ENCODE measurements around the gene ACTG1.

ACTG1 gene

DNA sequence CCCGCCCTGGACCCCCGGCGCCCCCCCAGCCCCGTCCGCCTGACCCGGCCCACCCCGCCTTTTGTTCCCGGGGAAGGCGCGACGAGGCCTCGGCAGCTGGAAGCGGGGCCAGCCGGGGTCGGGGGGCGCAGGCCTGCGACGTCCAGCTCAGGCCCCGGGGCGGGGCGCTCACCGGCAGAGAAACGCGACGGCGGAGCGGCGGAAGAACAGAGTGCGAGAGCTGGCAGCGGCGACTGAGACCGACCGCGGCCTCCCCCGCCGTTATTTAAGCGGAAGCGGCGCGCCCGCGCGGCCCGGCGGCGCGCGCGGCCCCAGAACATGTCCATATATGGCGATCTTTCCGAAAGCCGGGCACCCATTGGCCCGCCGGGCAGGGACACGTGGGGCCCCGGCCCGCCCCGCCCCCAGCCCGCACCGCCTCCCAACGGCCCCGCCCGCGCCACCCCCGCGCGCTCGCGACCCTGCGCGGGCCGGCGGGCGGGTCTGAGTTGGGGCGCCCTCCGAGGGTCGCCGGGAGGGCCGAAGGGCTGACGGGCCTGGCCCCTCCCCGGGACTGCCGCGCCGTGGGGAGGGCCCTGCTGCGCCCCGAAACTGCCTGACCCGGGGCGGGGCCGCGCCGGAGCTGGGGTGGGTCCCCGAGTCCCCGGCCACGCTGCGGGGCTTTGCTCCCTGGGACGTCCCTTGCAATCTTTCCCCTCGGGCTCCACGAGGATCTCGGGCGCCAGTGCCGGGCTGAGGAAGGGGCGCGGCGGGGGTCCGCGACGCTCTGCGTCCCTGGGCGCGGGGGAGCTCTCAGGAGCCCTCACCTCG, at the start of gene ACTG1:
Gene ACTG1 (minus strand): TSS at position 238 of the 810 bp plus-strand sequence. CDS start 445 bp downstream, outside the sequence.
- peak; percentile 90 for DNase-seq

GRCh38 chr17:81561494-81561885, 48.9 kb upstream of the ACTG1 start:
- no peak for DNase-seq

DNA sequence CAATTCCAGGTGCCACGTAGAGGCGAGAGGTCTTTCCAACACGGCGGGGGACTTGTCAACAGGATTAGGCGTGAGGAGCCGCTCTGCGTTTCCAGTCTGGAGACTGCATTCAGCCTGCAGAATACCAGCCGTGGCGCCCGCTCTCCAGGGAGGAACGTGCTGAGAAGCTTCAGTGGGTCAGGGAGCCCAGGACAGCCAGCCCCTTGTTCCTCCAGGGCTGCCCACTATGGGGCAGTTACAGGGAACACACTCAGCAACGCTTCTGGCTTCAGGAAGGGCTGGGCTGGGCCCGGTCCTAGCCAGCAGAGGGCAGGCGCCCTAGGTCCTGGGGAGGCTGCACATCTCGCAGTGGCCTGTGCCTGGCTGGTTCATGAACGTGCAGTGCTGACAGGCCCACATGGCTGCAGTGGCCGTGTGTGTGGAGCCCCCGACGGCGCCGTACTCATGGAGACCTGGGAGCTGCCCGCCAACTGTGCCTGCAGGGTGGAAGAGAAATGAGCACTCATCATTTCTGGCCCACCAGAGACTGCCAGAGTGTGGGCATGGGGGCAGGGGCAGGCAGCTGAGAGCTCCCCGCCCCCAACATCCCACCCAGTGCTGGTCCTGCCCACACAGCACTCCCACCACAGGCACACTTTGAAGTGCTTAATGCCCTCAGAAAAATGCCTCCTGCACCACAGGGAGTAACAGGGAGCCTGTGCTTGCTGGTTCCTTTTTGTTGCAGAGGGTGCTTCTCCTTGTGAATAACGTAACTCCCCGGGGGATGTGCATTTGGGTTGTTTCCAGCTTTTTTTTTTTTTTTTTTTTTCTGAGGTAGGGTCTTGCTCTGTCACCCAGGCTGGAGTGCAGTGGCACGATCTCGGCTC, 46.6 kb upstream of the ACTG1 start:
- DNase-seq: no peak

DNA sequence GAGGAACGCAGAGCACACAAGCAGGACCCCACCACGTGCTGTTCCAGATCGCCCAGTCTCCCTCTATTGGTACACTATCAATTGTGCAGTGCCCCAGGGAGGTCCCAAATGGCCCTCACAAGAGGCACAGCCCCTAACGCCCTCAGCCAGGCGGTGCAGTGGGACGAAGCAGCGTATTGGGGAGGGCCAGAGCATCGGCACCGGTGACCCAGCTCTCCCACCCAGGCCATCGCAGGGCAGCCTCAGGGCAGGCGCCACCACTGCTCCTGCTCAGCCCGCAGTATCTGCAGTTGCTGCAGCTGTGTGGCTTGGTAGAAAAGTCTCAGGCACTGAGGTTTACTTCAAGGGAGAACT, 45.5 kb upstream of the ACTG1 start:
- DNase-seq: no peak

- no peak for DNase-seq
These were observed 44.9 kb upstream of the ACTG1 start for GRCh38 chr17:81557276-81558114.

DNA sequence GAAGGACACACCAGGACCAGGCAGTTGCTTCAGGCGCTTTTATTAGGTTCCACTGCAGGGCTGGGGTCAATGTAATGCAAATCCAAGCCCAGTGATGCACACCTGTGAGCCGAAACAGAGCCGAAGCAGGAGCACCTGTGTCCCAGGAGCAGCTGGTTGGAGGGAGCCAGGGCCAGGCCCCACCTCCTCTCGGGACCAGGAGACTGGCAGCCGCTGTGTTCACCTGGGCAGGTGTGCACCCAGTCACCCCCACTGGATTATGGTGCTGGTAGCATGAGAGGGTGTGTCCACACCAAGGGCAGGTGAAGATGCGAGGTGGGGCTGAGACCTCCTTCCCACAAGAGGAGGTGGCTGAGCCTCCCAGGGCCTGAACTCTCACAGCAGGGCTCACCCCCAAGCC, 44.3 kb upstream of the ACTG1 start:
- no peak for DNase-seq

DNA sequence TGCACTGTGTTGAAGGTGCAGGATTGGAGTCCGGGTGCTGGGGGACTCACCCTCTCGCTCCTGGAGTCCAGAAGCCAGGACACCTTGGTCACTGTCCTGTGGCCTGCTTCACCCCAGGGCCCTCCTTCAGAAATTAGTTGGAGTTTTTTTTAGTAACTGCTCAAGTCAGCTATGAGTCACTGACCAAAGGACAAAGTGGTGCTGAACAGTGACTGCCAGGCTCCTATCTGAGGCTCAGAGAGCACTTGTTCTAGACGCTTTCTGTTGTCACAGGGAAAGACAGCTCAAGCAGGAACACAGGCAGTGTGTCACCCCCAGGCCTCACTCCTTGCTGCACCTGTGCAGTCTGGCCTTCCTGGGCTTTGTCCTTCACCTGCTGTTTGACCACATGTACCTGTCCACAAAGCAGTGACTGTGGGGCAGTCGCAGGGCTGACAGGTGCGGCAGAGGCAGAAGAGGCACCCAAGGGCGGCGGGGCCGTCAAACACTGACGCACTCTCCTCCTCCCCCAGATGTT, 43.6 kb upstream of the ACTG1 start:
- DNase-seq: no peak

DNA sequence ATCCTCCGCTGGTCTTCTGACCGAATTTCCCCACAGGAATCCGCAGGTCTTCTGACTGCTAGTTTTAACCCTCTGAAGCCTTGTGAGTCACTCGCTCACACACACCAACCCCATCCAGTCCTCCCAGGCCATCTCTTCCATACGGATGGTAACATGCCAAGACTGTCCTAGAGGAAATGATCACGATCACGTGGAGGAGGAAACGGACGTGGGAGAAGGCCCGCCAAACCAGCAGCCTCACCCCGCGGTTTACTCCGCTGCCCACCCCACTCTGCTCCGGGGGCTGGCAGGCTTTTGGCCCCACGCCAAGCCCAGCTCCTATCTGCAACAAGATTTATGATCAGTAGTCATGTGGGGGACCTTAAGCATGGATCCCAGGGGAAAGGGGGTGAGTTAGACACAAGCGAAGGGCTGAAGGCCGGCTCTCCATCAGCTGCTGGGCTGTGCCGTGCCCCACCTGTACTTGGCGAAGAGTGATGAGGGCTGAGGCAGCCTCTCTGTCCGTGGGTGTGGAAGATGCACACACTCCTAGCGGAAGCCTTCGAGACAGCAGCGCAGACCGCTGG, 41.1 kb upstream of the ACTG1 start:
- DNase-seq: peak; percentile 58

DNA sequence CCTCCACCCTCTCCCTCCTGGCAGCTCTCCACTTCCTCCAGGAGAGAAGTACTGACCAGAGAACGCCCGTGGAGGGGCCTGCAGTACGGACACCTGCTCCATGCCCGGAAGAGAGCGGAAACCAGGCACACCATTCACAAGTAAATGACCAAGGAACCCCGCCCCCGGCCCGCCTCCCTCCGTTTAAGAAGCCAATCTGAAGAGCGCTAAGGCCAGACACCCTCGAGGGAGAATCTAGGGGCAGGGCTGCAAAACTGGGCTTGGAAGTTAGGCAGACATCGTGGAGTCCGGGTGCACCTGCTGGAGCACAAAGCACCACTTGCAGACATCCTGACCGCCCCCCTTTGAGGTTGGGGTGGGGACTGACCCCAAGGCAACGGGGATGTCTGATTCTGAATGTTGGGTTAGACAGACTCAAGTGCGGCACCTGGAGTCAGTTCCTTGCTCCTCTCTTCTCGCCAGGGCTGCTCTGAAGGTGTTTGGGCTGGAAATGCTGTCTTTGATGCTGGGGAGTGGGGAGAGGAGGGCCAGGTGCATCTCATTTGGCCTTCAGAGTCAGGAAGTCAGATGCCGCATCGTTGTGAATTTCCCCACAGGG, 40.5 kb upstream of the ACTG1 start:
- DNase-seq: peak; percentile 62

GRCh38 chr17:81552244-81553017, 39.8 kb upstream of the ACTG1 start, which contains the start of gene FAAP100:
FAAP100 (minus strand) TSS chr17:81552353; CDS start chr17:81552330, 23 bp downstream.
- peak; percentile 67 for DNase-seq

- no peak for DNase-seq
These were observed 39.1 kb upstream of the ACTG1 start for GRCh38 chr17:81551458-81552243.

DNA sequence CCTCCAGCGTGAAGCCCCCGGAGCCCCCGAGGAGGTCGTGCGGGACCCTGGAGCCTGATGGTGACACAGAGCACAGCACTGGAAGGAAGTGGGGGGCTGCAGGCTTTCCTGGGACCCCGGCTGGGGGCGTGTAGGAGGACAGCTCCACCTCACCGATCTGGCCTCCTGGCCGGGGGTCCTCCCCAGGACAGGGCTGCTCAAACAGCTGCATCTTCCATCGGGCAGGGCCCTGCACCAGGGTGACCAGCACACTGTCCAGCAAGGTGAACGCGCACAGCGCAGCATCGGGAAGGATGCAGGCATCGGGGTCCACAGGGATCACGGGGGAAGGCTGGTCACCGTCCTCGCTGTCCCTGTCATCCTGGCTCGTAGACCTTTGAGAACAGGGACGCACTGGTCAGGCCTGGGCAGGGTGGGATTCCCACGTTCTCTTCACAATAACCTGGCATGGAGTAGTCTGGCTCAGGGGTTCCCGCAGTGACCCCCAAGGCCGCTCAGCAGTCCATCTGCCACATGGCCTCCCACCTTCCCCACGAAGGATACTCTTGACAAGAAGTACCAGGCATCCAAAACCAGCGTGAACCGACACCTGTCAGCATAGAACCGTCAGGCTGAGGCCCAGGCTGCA, 38.3 kb upstream of the ACTG1 start:
- DNase-seq: no peak

DNA sequence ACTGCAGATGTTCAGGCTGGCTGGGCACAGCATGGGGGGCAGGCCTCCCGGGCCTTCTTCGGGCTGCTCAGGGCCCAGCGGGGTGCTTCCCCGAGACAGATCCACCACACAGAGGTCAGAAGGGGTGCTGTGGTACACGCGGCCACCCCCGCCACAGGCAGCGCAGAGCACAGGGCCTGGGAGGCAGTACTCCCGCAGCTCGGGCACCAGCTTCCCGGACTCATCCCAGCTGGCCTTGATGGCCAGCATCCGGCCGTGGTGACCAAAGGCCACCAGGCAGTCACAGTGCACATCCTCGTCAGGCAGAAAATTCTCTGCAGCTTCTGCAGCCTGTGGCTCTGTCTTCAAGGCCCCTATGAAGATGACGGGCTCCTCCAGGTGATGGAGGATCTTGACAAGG, 37.7 kb upstream of the ACTG1 start:
- no peak for DNase-seq

DNA sequence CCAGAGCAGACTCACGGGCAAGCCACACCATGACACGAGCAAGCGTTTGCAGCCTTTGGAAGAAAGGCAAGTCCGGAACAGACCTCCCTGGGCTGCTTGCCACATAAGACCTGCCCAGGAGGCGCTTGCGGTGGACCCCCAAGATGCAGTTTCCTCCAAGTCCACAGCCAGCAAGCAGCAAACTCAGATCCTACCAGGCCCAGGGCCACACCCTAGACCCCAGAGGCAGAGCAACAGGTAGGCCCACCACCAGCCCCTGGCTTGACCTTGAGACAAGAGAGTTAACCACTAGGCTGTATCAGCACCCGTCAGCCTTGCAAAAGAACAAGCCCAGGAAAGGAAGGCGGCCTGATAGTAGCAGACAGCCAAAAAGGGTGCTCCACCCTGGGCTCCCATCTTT, 37.2 kb upstream of the ACTG1 start:
- no peak for DNase-seq

GRCh38 chr17:81549031-81549557, 36.5 kb upstream of the ACTG1 start:
- no peak for DNase-seq

DNA sequence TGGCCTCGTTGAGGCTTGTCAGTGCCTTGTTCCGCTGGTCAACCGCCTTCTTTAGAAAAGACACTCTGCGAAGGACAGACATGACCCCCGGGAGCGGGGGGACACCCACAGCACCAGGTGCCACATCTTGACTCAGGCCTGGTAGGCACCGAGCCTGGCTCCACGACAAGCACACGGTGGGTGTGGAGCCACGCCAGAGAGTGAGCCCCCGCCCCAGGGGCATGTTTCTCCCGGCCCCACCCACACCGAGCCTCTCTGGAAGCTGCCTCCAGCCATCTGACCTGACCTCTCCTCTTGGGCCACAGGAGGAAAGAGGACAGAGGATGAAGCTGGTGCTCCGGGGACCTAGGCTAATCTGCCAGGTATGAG, 35.0 kb upstream of the ACTG1 start:
- DNase-seq: no peak

DNA sequence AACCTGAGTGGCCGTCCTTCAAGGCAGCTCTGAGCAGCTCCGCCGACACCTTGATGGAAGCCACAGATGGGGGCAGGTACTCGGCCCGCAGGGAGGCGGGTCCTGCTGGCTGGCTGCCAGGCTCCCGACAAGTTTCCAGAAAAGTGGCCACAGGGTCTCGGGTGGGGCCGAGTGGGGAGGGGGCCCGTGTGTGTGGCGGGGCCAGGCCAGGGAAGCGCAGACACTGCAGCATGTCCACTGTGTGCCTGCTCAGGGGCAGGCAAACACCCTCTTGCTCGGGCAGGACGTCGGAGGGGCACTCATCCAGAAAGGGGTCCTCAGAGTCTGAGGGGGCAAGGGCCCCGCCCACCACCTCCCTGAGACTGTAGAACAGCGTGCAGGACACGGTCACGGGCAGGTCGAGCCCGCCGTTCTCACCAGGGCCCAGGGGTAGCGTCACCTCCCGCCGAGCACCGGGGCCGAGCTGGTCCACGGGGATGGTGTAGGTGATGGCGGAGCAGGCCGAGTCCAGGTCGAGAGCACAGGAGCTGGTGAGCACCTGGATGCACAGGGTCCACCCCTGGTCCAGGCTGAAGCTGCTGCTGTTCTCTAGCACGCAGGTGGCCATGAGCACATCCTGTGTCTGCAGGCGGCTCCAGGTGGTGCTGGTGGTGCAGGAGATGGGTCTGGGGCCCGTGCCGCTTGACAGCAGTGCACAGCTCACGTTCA, 34.5 kb upstream of the ACTG1 start:
- no peak for DNase-seq

DNA sequence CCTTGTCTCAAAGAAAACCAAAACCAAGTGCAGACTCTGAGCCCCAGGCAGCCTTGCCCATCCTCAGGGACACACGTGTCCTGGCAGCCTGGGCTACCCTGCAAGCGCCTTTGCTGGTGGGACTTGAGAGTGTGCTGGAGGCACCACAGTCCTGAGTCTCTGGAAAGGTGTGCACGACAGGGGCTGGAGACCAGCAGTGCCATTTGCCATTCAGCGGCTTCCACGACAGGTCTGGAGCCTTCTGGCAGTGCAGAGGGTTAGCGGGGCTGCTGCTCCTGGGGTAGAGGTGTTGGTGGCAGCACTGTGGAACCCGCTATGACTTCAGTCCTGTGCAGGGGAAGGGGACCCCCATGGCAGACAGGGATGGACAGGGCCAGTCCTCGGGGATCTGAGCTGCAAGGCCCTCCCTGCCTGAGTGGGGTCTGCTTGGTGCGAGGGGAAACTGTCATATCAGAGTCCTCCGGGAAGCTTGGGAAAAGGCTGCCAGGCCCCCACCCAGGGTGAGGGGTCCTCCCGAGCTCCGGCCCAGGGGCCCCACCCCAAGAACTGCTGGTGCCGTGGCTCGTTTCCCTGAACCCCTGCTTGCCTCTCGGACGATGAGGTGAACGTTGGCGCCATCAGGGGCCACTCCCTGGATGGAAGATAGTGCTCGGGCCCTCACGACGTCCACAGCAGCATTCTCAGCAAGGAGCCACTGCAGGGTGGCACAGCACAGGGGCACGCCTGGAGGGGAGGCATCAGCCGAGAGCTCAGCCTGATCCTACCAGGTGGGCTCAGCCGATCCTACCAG, 32.8 kb upstream of the ACTG1 start:
- no peak for DNase-seq
